GM12878 (cell line): ENCODE results near the gene NAV3. TPM values are rescaled to one million over a fixed set of nuclear protein-coding genes. Genes with fewer than 3 reads are reported as not detected.

Experiments
- ATAC-seq: fragments of 200-7000 bp; cut with Tn5 transposase; 3 replicates; pipeline ENCODE4 v1.9.1; 2020; ENCODE audit warnings: mild to moderate bottlenecking, moderate library complexity
- BruUV-seq: library from RNA; stranded (reverse); fragments of 400-500 nt; replicated peaks from 2 replicates; lab custom pipeline; 2021; lab: Mats Ljungman, UMichigan
- CTCF ChIA-PET: fragments of 300-600 bp; sonication (Branson Sonifier 250); formaldehyde crosslinking; extraction: SDS; loops from one replicate; lab custom pipeline; 2021; ENCODE audit warnings: inconsistent platforms; lab: Yijun Ruan, JAX
- POLR2A ChIA-PET: fragments of 350-600 bp; formaldehyde crosslinking; extraction: SDS; loops from one replicate; lab custom pipeline; 2021; ENCODE audit warnings: inconsistent platforms; lab: Charles Lee
- RAD21 ChIA-PET: fragments of 300-600 bp; sonication (Branson Sonifier 250); formaldehyde crosslinking; loops from one replicate; lab custom pipeline; 2023; ENCODE audit warnings: antibody characterized with exemption; ENCODE audit not compliant: unreplicated experiment; lab: Charles Lee
- SMC1A ChIA-PET: fragments of 300-600 bp; sonication (Branson Sonifier 250); formaldehyde crosslinking; loops from one replicate; lab custom pipeline; 2023; ENCODE audit not compliant: unreplicated experiment, uncharacterized antibody; lab: Charles Lee
- DNase-seq: peaks from one replicate; pipeline ENCODE4 v3.0.0-alpha.2; 2011; ENCODE audit warnings: low read depth, low spot score
- FAIRE-seq: peaks from 3 replicates; lab custom pipeline; 2011; peaks lifted over from hg19 to GRCh38; lab: Jason Lieb, UNC
- H2AFZ ChIP-seq: 2 replicates; pipeline ENCODE4 v1.6.0; 2011; ENCODE audit warnings: low read depth, low read length, control low read depth; ENCODE audit not compliant: control insufficient read depth
- H3K27ac ChIP-seq: 2 replicates; pipeline ENCODE4 v1.5.1; 2011; ENCODE audit warnings: control low read depth; ENCODE audit not compliant: control insufficient read depth, insufficient read depth
- H3K27me3 ChIP-seq, 2 experiments: replicated peaks in 1 of 2; 2 replicates each; pipeline versions ENCODE4 v1.6.0 to v1.6.1; 2011; ENCODE audit warnings: low read length in 1 of 2; ENCODE audit not compliant: control insufficient read depth in 2 of 2, insufficient read depth in 2 of 2
- H3K36me3 ChIP-seq, 2 experiments: 2 replicates each; pipeline ENCODE4 v1.5.1; 2011; ENCODE audit warnings: low read length in 1 of 2; ENCODE audit not compliant: control insufficient read depth in 2 of 2, insufficient read depth in 2 of 2
- H3K4me1 ChIP-seq: 2 replicates; pipeline ENCODE4 v1.6.1; 2011; ENCODE audit warnings: mild to moderate bottlenecking, low read length, moderate library complexity, mixed read lengths; ENCODE audit not compliant: control insufficient read depth, insufficient read depth
- H3K4me2 ChIP-seq: 2 replicates; pipeline ENCODE4 v1.6.0; 2011; ENCODE audit warnings: control low read depth; ENCODE audit not compliant: control insufficient read depth, insufficient read depth
- H3K4me3 ChIP-seq: fragments of 200-600 bp; sonication (generic); 2 replicates; pipeline ENCODE4 v1.5.1; 2016
- H3K79me2 ChIP-seq: 2 replicates; pipeline ENCODE4 v1.6.0; 2011; ENCODE audit warnings: low read length; ENCODE audit not compliant: control insufficient read depth, insufficient read depth
- H3K9ac ChIP-seq: 2 replicates; pipeline ENCODE4 v1.8.0; 2011; ENCODE audit warnings: low read length, control low read depth, mixed read lengths; ENCODE audit not compliant: control insufficient read depth, insufficient read depth
- H3K9me3 ChIP-seq: replicated peaks from 3 replicates; pipeline ENCODE4 v1.5.1; 2011; ENCODE audit warnings: mild to moderate bottlenecking, low read length; ENCODE audit not compliant: control insufficient read depth, insufficient read depth
- H4K20me1 ChIP-seq: 2 replicates; pipeline ENCODE4 v1.6.0; 2011; ENCODE audit not compliant: control insufficient read depth, insufficient read depth
- BCL11A ChIP-seq: IDR thresholded peaks from 2 replicates; pipeline ENCODE4 v1.6.1; 2011; ENCODE audit warnings: low read depth, low read length
- BCL3 ChIP-seq: IDR thresholded peaks from 2 replicates; pipeline ENCODE4 v1.6.1; 2011; ENCODE audit warnings: borderline replicate concordance, low read depth, mild to moderate bottlenecking, moderate library complexity, low read length; ENCODE audit not compliant: insufficient read depth, poor library complexity, severe bottlenecking
- BCLAF1 ChIP-seq: fragments of 450-650 bp; IDR thresholded peaks from 2 replicates; pipeline ENCODE4 v1.6.1; 2017; ENCODE audit warnings: antibody characterized with exemption, mild to moderate bottlenecking, moderate library complexity
- CHD4 ChIP-seq: fragments of 200-600 bp; sonication (generic); IDR thresholded peaks from 2 replicates; pipeline ENCODE4 v1.6.1; 2016; ENCODE audit warnings: mild to moderate bottlenecking
- RCOR1 ChIP-seq: conservative IDR thresholded peaks from 2 replicates; pipeline ENCODE4 v1.6.1; 2012; ENCODE audit warnings: low read depth, low read length, improper control_type of control experiment
- RFX5 ChIP-seq: IDR thresholded peaks from 2 replicates; pipeline ENCODE4 v1.6.1; 2011; ENCODE audit warnings: low read depth, low read length, improper control_type of control experiment
- SIN3A ChIP-seq: IDR thresholded peaks from 2 replicates; pipeline ENCODE4 v1.6.1; 2012; ENCODE audit warnings: low read depth, low read length, improper control_type of control experiment
- SPI1 ChIP-seq: IDR thresholded peaks from 2 replicates; pipeline ENCODE4 v1.6.1; 2011; ENCODE audit warnings: low read depth, mild to moderate bottlenecking, low read length, moderate library complexity, borderline replicate concordance; ENCODE audit not compliant: insufficient read depth
- TBL1XR1 ChIP-seq: IDR thresholded peaks from 2 replicates; pipeline ENCODE4 v1.6.1; 2012; ENCODE audit warnings: low read depth, low read length, improper control_type of control experiment
- ZBED1 ChIP-seq: IDR thresholded peaks from 2 replicates; pipeline ENCODE4 v1.6.1; 2016; ENCODE audit warnings: borderline replicate concordance
- WGBS: methylation state at CpG from one replicate; pipeline ENCODE4 v1.1.6; 2016; ENCODE audit warnings: low lambda C conversion rate; ENCODE audit not compliant: insufficient replicate concordance, insufficient coverage; ENCODE audit errors: missing lambda C conversion rate; 5-methylcytosine and 5-hydroxymethylcytosine counted together
- in situ Hi-C: fragments of 300-500 bp; cut with MboI; formaldehyde crosslinking; loops from 9 replicates; pipeline ENCODE4 v1.14.3; 2018; ENCODE audit warnings: mixed read lengths
- intact Hi-C: fragments of 100-400 bp; cut with micrococcal nuclease; formaldehyde crosslinking; loops from one replicate; pipeline ENCODE4 v1.14.2; 2022; ENCODE audit not compliant: unreplicated experiment
- polyA plus RNA-seq, 11 experiments: library from polyadenylated mRNA; depleted of rRNA in 4 of 11; unstranded in 6 of 11; stranded (reverse) in 5 of 11; fragments of >200 nt; fragmentation: Nextera tagmentation in 4 of 11; fragmentation: Illumina TruSeq in 1 of 11; extraction: Ambion mirVana in 4 of 11; extraction: Trizol in 1 of 11; gene quantifications; 1 replicate in 1 of 11; 2 replicates in 10 of 11; pipeline versions ENCODE4 v1.2.1 to v1.2.3, GENCODE V29; 2011 to 2016; ENCODE audit warnings: inconsistent platforms in 2 of 11, missing spikeins in 2 of 11, low read depth in 1 of 11
- total RNA-seq, 4 experiments: library from RNA; depleted of rRNA in 3 of 4; stranded (reverse); fragments of >200 nt in 3 of 4; fragmentation: Illumina TruSeq in 1 of 4; extraction: Trizol in 1 of 4; gene quantifications; 2 replicates each; pipeline versions ENCODE4 v1.2.1 to v1.2.3, GENCODE V29; 2013 to 2021

NAV3 gene
- total and polyA plus RNA-seq, 10 of the 15 experiments (the other 5 are each of a cell fraction or from before 2014, with no cell fraction given): 0.05 to 0.51 (median 0.22) TPM; not detected in 1

- no peak for TF ChIP-seq BCLAF1
- no peak for TF ChIP-seq BCL11A
- TF ChIP-seq TBL1XR1: no peak
- no peak for TF ChIP-seq ZBED1
- TF ChIP-seq CHD4: no peak
Observed at GRCh38 chr12:77954206-77954555, 123.5 kb downstream of the NAV3 start (continued).

- Histone ChIP-seq H3K27me3 (no peaks in the 10 kb centered on the region), H3K4me2 (no peak overlapping the region), H3K79me2 (no peaks in the 10 kb centered on the region), H3K36me3 (no peaks in the 10 kb centered on the region), H4K20me1 (no peaks in the 10 kb centered on the region), H3K4me1 (no peaks in the 10 kb centered on the region), H3K9me3 (no peaks in the 10 kb centered on the region), H3K27ac (no peak overlapping the region), H3K4me3 (no peak overlapping the region), H3K9ac (no peak overlapping the region), H2AFZ (no peak overlapping the region)
- 0% methylated on average over 1 of the region's 1 CpG for WGBS
- CTCF ChIA-PET: interaction anchor here (0.6 kb wide), 1 partner anchor 860 kb away, joined by 3 read pairs; no protein-coding TSS in a partner anchor
- SMC1A ChIA-PET: no interaction called here
- DNase-seq: no peak
- POLR2A ChIA-PET: no interaction called here
- BruUV-seq: no TSS peak
- RAD21 ChIA-PET: no interaction called here
- intact Hi-C loops: no loop called here
- no peak for FAIRE-seq
- TF ChIP-seq RFX5 (no peak), RCOR1 (no peak), SIN3A (no peak), SPI1 (no peak), BCL3 (no peak)
- ATAC-seq: no peak
- in situ Hi-C loops: no loop called here
Observed at GRCh38 chr12:77957062-77957461, 126.4 kb downstream of the NAV3 start.
